DMS79 treated with DMSO at 0.1 percent for 48 hours (cell line): ENCODE results near the gene PARP15.
"Not testable (repeated sequence)": the region's sequence is repeated elsewhere in the genome, so short reads cannot be mapped to it uniquely, and the experiment has no call there.

Experiments
- DNase-seq: peaks from one replicate; lab custom pipeline; 2025; lab: John Stamatoyannopoulos, UW

PARP15 gene

DNA sequence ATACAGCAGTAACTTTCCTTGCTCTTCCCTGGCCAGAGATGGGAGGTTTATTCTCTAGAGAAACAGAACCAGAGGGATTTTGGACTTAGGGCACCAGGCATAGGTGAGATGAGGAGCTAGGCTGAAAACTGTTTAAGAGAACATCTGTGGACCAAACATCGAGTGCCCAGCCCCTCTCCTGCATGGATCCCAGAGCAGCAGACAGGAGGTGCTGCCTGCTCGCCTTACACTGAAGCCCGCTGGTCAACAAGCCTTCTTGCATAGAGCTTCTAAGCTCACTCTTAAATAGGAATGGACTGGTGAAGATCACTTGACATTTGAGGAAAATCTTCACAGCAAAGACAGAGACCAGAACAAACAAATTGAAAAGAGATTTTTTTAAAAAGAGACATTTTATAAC is 41.2 kb downstream of the PARP15 start:
- DNase-seq = no peak

DNA sequence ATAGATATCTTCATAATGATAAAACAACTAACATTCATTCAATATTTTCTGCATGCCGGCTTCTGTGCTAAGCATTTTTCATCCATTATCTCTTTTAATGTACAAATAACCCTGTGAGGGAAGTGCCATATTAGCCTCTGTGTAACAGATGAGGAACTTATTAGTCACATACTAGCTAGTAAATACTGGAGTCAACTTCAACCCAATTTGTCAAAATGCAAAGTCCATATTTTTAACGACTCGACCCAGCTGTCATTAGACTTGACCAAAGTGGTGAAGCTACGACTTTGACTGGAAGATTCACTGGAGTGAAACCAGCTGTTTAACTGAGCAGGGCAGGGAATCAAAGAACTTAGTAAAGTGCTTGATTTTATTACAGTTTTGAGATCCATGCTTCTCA is 41.6 kb downstream of the PARP15 start:
- DNase-seq = no peak

DNA sequence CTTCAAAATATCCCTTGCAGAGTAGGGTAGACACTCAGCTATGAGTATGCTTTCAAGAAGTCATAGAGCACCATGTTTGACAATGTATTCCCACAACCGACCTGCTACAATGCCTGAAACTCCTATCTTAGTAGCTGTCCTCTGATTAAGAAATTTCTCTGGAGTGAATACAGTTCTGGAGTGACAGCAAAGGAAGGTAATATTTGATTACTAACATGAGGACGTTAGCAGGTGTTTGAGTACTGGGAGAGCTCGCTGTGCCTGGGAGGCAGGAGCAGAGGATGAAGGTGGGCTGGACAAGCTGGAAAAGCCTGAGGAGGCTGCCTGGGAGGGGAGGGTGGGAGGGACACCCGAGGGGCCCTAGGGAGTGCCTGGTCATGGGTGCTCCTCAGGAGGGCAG is 42.9 kb downstream of the PARP15 start:
- DNase-seq = no peak

DNA sequence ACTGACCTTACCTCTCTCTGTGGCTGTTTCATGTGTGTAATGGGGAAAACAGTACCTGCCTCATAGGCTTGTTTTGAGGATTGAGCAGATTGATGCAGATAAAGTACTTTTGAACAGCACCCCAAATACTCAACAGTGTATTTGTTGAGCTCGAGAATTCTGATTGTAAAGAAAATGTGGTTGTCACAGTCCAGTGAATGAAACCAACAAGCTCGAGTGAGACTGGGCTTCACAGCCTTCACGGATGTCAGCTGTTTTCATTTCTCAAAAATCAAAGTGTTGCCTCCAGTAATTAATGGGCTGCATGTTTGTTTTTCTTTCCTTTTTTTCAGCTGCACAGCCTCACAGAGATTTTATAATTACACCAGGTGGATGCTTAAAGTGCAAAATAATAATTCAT is 43.7 kb downstream of the PARP15 start:
- no peak for DNase-seq

DNA sequence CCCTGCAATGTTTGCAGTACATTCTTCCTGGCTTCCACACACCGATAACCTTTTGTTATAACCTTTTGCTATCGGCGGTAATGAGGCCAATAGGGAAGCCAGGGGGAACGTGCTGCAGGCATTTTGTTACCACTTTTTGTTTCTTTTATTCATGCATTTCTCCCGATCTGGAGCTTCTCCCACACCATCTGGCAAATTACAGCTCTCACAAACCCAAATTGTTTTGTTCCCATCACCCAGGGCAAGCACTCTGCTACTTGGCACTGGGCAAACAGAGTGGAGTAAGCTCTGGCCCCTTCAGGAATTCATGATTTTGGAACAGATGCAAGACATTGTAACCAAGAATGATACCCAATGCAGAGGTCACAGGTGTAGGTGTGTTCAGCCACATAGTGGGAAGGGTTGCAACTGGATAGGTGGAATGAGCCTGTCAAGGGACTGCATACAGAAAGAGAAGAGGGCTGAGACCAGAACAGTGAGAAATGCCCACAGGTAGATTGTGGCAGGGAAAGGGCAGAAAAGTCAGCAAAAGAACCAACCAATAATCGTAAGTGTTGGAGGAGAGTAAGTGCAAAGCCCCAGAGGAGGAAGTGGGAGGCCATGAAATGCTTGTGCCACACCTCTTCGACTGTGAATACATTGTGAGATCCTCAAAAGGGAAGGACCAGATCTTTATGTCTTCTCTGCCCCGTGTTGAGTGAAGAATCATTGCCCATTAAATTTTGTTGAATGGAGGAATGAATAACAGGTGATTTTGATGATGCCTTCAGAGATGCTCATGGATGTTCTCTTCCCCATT is 45.8 kb downstream of the PARP15 start:
- no peak for DNase-seq

DNA sequence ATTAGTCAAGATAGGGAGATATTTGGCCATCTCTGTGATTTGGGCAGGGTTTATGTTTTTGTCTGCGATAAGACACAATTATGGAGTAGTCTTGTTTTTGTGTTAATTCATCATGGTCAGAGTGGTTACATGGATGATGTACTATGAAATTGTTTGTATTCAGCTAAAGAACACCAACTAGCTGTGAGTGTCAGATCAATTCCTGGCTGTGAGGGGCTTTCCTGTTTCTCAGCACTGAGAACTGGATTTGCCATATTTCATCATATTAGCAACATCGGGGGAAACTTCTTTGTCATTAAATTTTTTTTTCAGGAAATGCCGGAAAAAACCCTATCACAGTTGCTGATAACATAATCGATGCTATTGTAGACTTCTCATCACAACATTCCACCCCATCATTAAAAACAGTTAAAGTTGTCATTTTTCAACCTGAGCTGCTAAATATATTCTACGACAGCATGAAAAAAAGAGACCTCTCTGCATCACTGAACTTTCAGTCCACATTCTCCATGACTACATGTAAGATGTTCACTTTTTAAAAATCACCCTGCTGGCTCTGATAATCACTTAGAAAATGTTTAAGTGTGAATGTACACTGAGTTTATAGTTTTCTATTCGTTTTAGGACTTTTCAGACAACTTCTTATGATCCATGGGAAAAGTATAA is 49.2 kb downstream of the PARP15 start:
- no peak for DNase-seq

DNA sequence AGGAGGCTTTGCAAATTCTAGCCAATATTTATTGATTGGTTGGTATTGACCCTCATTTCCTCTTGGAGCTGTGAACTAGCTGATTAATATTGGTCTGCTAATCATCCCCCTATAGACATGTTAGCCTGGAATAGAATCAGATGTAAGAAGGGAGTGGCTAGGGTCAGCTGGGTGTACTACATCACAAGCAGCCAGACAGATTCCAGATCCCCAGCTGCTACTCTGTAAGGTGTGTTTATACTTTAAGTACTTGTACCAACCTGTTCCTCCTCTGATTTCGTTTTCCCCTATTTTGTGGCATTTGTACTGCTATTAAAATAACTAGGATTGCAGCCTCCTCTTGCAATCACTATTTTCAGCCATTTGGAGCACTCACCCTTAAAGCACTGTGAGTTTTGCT is 49.9 kb downstream of the PARP15 start:
- DNase-seq = no peak

DNA sequence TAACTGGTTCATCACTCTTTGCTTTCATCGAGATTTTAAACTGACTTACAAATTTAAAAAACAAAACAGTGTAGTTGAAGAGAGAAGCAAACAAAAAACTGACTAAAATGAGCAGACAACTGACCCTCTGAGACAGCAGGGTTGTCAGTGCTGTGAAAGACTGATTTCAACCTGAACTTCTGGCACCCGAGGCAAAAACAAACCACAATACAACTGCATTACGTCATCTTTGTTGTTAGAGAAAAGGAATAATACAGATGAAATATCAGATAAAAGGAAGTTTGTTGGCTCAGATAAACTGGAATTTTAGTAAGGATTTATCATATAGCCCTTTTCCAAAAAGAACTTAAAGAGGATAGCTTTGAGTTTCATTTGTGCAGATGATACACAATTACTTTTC is 51.1 kb downstream of the PARP15 start:
- no peak for DNase-seq

DNA sequence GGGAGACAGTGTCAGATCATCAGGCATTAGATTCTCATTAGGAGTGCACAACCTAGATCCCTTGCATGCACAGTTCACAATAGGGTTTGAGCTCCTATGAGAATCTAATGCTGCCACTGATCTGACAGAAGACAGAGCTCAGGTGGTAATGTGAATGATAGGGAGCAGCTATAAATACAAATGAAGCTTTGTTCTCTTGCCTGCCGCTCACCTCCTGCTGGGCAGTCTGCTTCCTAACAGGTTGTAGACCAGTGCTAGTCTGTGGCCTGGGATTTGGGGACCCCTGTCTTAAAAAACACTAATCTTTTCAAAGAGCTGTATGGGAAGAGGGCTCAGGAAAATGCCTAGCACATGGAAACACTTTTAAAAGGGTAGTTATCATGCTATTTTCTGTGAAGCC is 52.3 kb downstream of the PARP15 start:
- DNase-seq = no peak

DNA sequence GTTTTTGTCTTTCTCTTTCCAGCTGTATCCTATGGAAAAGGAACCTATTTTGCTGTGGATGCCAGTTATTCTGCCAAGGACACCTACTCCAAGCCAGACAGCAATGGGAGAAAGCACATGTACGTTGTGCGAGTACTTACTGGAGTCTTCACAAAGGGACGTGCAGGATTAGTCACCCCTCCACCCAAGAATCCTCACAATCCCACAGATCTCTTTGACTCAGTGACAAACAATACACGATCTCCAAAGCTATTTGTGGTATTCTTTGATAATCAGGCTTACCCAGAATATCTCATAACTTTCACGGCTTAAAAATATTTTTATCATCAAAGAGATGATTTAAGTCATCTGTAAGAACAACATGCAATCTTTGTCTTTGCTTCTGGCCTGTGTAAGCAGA is 58.3 kb downstream of the PARP15 start:
- DNase-seq = no peak

DNA sequence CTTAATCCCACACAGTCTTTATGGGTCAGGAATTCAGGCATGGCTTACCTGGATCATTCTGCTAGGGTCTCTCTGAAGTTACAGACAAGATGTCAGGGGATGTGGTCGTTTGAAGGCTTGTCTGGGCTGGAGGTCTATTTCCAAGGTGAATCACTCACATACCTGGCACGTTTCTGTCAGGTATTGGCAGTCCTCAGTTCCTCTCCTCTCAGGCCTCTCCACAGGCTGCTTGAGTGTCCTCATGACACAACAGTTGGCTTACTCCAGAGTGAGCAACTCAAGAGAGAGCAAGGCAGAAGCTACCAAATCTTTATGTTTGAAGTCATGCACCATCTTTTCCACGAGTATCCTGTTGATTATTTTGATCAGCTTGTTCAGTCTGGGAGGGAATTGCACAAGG is 59.2 kb downstream of the PARP15 start:
- DNase-seq = no peak

DNA sequence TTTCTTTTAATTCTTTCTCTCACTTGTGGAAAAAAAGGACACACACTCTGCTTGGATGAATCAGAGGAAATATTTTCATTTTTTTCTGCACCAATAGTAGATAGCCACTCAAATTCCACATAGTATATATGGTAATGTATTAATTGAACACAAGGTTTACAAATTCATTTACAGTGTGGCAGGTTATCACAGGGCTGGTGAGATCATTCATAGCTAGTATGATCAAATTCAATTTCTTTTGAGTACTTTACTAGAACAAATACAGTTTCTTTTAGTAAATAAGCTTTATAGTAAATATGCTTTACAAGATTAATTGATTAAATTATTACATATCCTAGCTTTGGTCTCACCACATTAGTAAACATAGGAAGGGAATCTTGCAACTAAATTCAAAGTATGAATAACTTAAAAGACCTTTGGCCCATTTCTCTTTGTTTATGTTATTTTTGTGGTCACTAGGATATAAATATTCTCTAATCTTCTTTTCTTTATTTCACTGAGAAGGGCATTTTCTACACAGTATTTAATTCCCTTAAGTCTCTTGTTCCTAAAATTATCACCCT is 63.1 kb downstream of the PARP15 start:
- no peak for DNase-seq

DNA sequence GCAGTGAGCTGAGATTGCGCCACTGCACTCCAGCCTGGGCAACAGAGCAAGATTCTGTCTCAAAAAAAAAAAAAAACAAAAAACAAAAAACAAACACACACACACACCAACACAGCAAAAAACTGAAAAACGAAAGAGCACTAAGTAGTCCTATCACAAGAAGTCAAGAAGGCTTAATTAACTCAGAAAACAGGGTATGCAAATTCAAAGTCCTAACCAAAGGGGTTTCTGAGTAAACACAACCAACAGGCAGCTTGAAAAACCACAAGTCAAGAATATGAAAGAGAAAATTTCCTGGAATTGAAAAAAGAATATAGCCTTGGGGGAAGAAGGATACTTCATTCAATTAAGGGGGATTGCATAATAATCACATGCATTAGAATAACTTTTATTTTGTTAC is 65.5 kb downstream of the PARP15 start:
- DNase-seq = no peak

DNA sequence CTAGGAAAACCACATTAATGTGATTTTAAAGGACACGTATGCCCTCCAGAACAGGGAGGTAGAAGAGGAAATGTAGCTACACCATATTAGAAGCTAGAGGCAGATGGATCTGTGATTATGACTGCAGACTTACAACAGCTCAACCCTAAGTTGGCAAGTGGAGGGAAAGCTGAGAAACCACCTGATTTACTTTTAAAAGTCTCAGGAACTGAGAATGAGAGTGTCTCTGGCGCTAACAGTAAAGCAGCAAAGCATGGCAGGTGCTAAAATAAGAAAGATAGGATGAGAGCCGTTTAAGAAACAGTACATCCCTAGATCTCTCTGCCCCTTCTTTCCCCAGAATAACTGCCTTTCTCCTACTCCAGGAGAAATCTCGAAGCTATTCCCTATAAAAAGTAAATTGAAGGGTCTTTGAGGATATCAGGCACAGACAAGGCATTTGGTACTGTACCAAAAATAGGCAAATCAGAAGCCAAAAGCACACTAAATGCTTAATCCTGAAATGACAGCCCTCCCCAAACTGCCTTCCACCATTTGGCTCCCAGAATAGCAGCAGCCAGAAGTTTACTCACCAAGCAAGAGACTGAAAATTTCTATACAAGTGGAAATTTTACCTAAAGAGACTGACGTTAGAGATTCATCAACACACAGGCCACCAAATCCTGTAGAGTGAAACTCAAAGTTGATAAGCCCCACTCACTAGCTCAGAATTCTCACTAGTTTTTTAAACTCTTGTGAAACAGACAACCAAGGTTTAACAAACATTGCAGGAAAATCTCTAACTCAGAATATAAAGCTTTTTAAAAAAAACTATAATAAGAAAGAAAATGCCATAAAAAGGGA is 68.9 kb downstream of the PARP15 start:
- no peak for DNase-seq

DNA sequence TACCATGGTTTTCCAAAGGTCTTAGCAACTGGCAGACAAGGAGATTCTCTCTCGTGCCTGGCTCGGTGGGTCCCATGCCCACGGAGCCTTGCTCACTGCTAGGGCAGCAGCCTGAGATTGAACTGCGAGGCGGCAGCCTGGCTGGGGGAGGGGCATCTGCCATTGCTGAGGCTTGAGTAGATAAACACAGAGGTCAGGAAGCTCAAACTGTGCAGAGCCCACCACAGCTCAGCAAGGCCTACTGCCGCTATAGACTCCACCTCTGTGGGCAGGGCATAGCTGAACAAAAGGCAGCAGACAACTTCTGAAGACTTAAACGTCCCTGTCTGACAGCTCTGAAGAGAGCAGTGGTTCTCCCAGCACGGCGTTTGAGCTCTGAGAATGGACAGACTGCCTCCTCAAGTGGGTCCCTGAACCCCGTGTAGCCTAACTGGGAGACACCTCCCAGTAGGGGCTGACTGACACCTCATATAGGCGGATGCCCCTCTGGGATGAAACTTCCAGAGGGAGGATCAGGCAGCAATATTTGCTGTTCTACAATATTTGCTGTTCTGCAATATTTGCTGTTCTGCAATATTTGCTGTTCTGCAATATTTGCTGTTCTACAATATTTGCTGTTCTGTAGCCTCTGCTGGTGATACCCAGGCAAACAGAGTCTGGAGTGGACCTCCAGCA is 73.9 kb downstream of the PARP15 start:
- DNase-seq = not testable (repeated sequence)

DNA sequence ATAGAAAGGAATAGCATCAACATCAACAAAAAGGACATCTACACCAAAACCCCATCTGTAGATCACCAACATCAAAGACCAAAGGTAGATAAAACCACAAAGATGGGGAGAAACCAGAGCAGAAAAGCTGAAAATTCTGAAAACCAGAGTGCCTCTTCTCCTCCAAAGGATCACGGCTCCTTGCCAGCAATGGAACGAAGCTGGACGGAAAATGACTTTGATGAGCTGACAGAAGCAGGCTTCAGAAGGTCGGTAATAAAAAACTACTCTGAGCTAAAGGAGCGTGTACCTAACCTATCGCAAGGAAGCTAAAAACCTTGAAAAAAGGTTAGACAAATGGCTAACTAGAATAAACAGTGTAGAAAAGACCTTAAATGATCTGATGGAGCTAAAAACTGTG is 74.5 kb downstream of the PARP15 start:
- not testable (repeated sequence) for DNase-seq

DNA sequence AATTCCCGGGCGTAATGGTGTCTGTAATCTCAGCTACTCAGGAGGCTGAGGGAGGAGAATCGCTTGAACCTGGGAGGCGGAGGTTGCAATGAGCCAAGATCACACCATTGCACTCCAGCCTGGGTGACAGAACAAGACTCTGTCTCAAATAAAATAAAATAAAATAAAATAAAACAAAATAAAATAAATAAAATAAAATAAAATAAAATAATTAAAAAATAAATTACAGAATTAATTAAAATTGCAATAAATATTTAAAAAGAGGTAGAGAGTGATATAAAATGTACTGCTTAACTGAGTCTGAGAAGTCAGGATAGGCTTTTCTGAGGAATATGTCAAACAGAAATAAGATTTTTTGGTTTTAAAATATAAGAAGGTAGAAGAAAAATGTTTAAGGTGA is 80.9 kb downstream of the PARP15 start:
- not testable (repeated sequence) for DNase-seq

DNA sequence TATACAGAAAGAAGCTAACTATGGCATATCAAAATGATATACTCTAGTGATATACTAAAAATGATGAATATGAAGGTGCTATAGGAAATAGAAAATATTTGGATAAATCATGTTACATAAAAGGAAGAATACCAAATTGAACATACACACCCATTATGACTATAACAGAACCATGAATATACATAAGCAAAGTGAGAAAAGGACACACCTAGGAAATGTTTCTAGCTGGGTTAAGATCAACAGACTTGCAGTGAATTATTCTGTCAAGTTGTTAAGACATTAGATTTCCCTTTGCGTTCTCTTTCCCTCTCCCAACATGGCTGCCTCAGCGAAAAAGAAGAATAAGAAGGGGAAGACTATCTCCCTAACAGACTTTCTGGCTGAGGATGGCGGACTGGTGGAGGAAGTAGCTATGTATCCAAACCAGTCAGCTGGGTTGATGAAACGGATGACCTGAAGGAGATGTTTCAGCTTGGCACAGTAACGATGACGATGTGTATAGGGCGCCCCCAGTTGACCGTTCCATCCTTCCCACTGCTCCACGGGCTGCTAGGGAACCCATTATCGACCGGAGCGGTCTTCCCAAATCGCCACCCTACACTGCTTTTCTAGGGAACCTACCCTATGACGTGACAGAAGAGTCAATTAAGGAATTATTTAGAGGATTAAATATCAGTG is 83.0 kb downstream of the PARP15 start:
- no peak for DNase-seq

DNA sequence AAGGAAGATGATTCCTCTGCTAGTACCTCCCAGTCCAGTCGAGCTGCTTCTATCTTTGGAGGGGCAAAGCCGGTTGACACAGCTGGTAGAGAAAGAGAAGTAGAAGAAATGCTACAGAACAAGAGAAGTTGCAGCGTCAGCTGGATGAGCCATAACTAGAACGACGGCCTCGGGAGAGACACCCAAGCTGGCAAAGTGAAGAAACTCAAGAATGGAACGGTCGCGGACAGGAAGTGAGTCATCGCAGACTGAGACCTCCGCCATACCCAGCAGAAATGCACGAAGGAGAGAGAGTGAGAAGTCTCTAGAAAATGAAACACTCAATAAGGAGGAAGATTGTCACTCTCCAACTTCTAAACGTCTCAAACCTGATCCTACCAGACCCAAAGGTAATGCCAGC is 84.2 kb downstream of the PARP15 start:
- no peak for DNase-seq

DNA sequence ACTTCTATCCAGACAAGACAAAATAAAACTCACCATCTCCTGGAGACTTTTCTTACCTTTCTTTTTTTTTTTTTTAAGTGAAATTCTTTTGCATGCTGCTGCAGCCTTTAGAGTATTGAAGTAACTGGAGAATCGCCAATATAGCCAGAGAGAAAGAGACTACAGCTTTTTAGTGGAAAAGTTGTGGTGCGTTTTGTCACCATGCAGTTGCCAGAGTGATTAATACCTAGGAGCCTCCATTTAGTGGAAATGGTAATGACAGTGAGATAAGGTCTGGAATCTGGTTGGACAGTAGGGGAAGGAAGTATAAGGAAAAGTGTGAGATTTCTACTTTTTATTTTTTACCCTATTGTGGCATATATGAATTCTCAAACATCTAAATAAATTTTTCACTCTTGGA is 85.1 kb downstream of the PARP15 start:
- DNase-seq = no peak

DNA sequence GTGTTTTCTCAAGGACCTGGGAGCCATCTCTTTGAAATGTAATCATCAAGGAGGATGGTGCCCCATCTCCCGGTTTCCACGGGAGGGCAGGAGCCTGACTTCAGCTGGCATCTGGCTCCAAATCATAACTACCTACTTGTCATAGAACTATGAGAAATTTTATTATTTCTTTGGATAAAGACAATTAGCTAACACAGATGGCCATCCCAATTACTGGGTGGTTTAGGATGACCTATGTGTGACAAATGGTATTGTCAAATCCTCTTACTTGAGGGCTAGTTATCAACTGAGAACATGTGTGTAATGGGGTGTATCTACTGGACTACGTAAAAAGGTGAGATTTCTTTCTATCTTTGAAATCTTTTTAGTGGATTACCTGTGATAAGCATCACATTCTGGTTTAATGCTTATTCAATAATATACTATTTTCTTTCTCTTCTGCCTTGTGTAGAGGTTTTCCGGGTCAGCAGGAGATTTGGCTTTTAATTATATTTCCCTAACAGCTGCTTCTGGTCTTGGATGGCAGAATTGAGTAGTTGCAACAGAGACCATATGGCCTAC is 87.9 kb downstream of the PARP15 start:
- no peak for DNase-seq
